ENCODE data around the gene GUCA2B.

GUCA2B gene

GRCh38 chr1:42130061-42130660 is 23.0 kb upstream of the GUCA2B start:
- no peaks in the 10 kb centered on the region for H3K79me1 ChIP-seq (ENCODE audit: low read depth, low read length)
- H3K4me2 ChIP-seq (ENCODE audit: insufficient read depth, low read length, poor library complexity, severe bottlenecking) = no peak overlapping the region
- peaks cover 0 to 3% of the 10 kb centered on the region in 2 donors for H3K4me1 ChIP-seq (ENCODE audit: control insufficient read depth in 2 of 2, insufficient read depth in 1 of 2, low read depth in 1 of 2, low read length in 2 of 2)
- H3K27me3 ChIP-seq (ENCODE audit: control insufficient read depth in 3 of 3, insufficient read depth in 3 of 3, low read depth in 1 of 3, low read length in 3 of 3) = peaks cover 0 to 12% (median 0%) of the 10 kb centered on the region in 3 experiments
- H3K4ac ChIP-seq (ENCODE audit: low read length) = no peak overlapping the region
- no peak overlapping the region for H2BK5ac ChIP-seq (ENCODE audit: low read length)
- DNase-seq (ENCODE audit: low spot score) = no peak
- H3K18ac ChIP-seq (ENCODE audit: low read length) = no peak overlapping the region
- no peaks in the 10 kb centered on the region for H3K36me3 ChIP-seq (replicated peaks in 1 of 2; ENCODE audit: control insufficient read depth in 2 of 2, insufficient read depth in 2 of 2, low read length in 2 of 2)
- no peak overlapping the region for H2BK15ac ChIP-seq (ENCODE audit: low read length)
- no peak overlapping the region for H2AFZ ChIP-seq (ENCODE audit: low read length)
- H3K14ac ChIP-seq (ENCODE audit: low read length) = no peak overlapping the region
- no peak overlapping the region for H4K91ac ChIP-seq (ENCODE audit: low read depth, low read length, poor library complexity)
- WGBS, 2 donors (ENCODE audit: extremely low coverage in 2 of 2, insufficient read length in 2 of 2, insufficient replicate concordance in 1 of 2) = no CpG with 5 or more reads among the region's 5 CpGs
- no peak overlapping the region for H2BK120ac ChIP-seq (ENCODE audit: low read depth, low read length)
- H3K23ac ChIP-seq (ENCODE audit: low read depth, low read length, poor library complexity) = no peak overlapping the region
- no peak overlapping the region for H3K9ac ChIP-seq (ENCODE audit: low read depth, low read length, poor library complexity)
- no peak overlapping the region for H2AK5ac ChIP-seq (ENCODE audit: low read depth, low read length)
- H3K9me3 ChIP-seq (replicated peaks in 1 of 2; ENCODE audit: control insufficient read depth in 2 of 2, insufficient read depth in 1 of 2, low read depth in 1 of 2, low read length in 2 of 2) = no peaks in the 10 kb centered on the region
- H3K27ac ChIP-seq (replicated peaks; ENCODE audit: low read length) = no peak overlapping the region
- H3K4me3 ChIP-seq (ENCODE audit: low read length in 2 of 2) = no peak overlapping the region
- H2BK12ac ChIP-seq (ENCODE audit: low read length) = no peak overlapping the region
- H4K8ac ChIP-seq (ENCODE audit: low read depth, low read length) = no peak overlapping the region

GRCh38 chr1:42133390-42133789 is 19.8 kb upstream of the GUCA2B start:
- H3K27me3 ChIP-seq (ENCODE audit: control insufficient read depth in 3 of 3, insufficient read depth in 3 of 3, low read depth in 1 of 3, low read length in 3 of 3) = peaks cover 0 to 10% (median 0%) of the 10 kb centered on the region in 3 experiments
- no peak overlapping the region for H2BK15ac ChIP-seq (ENCODE audit: low read length)
- H2BK120ac ChIP-seq (ENCODE audit: low read depth, low read length) = no peak overlapping the region
- no peak overlapping the region for H2AK5ac ChIP-seq (ENCODE audit: low read depth, low read length)
- no peak overlapping the region for H2AFZ ChIP-seq (ENCODE audit: low read length)
- no peak overlapping the region for H4K91ac ChIP-seq (ENCODE audit: low read depth, low read length, poor library complexity)
- no peak for DNase-seq (ENCODE audit: low spot score)
- H3K4me1 ChIP-seq (ENCODE audit: control insufficient read depth in 2 of 2, insufficient read depth in 1 of 2, low read depth in 1 of 2, low read length in 2 of 2) = peaks cover 5 to 9% of the 10 kb centered on the region in 2 donors
- no peaks in the 10 kb centered on the region for H3K36me3 ChIP-seq (replicated peaks in 1 of 2; ENCODE audit: control insufficient read depth in 2 of 2, insufficient read depth in 2 of 2, low read length in 2 of 2)
- no peak overlapping the region for H4K8ac ChIP-seq (ENCODE audit: low read depth, low read length)
- no peaks in the 10 kb centered on the region for H3K9me3 ChIP-seq (replicated peaks in 1 of 2; ENCODE audit: control insufficient read depth in 2 of 2, insufficient read depth in 1 of 2, low read depth in 1 of 2, low read length in 2 of 2)
- no peaks in the 10 kb centered on the region for H3K79me1 ChIP-seq (ENCODE audit: low read depth, low read length)
- WGBS, 2 donors (ENCODE audit: extremely low coverage in 2 of 2, insufficient read length in 2 of 2, insufficient replicate concordance in 1 of 2) = no CpG with 5 or more reads among the region's 5 CpGs
- H3K4me3 ChIP-seq (ENCODE audit: low read length in 2 of 2) = no peak overlapping the region
- no peak overlapping the region for H3K18ac ChIP-seq (ENCODE audit: low read length)
- H2BK5ac ChIP-seq (ENCODE audit: low read length) = no peak overlapping the region
- H3K9ac ChIP-seq (ENCODE audit: low read depth, low read length, poor library complexity) = no peak overlapping the region
- H2BK12ac ChIP-seq (ENCODE audit: low read length) = no peak overlapping the region
- H3K23ac ChIP-seq (ENCODE audit: low read depth, low read length, poor library complexity) = no peak overlapping the region
- no peak overlapping the region for H3K4me2 ChIP-seq (ENCODE audit: insufficient read depth, low read length, poor library complexity, severe bottlenecking)
- no peak overlapping the region for H3K4ac ChIP-seq (ENCODE audit: low read length)
- H3K27ac ChIP-seq (replicated peaks; ENCODE audit: low read length) = no peak overlapping the region
- H3K14ac ChIP-seq (ENCODE audit: low read length) = no peak overlapping the region

GRCh38 chr1:42133809-42134526 is 19.2 kb upstream of the GUCA2B start:
- H3K23ac ChIP-seq (ENCODE audit: low read depth, low read length, poor library complexity) = no peak overlapping the region
- WGBS, 2 donors (ENCODE audit: extremely low coverage in 2 of 2, insufficient read length in 2 of 2, insufficient replicate concordance in 1 of 2) = no CpG with 5 or more reads among the region's 10 CpGs
- H3K36me3 ChIP-seq (replicated peaks in 1 of 2; ENCODE audit: control insufficient read depth in 2 of 2, insufficient read depth in 2 of 2, low read length in 2 of 2) = no peaks in the 10 kb centered on the region
- no peak overlapping the region for H2AFZ ChIP-seq (ENCODE audit: low read length)
- no peak overlapping the region for H2BK120ac ChIP-seq (ENCODE audit: low read depth, low read length)
- H3K18ac ChIP-seq (ENCODE audit: low read length) = no peak overlapping the region
- H2BK12ac ChIP-seq (ENCODE audit: low read length) = no peak overlapping the region
- H4K8ac ChIP-seq (ENCODE audit: low read depth, low read length) = no peak overlapping the region
- no peak overlapping the region for H3K4me2 ChIP-seq (ENCODE audit: insufficient read depth, low read length, poor library complexity, severe bottlenecking)
- H3K4ac ChIP-seq (ENCODE audit: low read length) = no peak overlapping the region
- H2BK15ac ChIP-seq (ENCODE audit: low read length) = no peak overlapping the region
- H3K27me3 ChIP-seq (ENCODE audit: control insufficient read depth in 3 of 3, insufficient read depth in 3 of 3, low read depth in 1 of 3, low read length in 3 of 3) = peaks cover 0 to 10% (median 0%) of the 10 kb centered on the region in 3 experiments
- no peak overlapping the region for H3K14ac ChIP-seq (ENCODE audit: low read length)
- H3K9ac ChIP-seq (ENCODE audit: low read depth, low read length, poor library complexity) = no peak overlapping the region
- no peaks in the 10 kb centered on the region for H3K79me1 ChIP-seq (ENCODE audit: low read depth, low read length)
- no peak overlapping the region for H2AK5ac ChIP-seq (ENCODE audit: low read depth, low read length)
- H3K4me3 ChIP-seq (ENCODE audit: low read length in 2 of 2) = no peak overlapping the region
- H3K4me1 ChIP-seq (ENCODE audit: control insufficient read depth in 2 of 2, insufficient read depth in 1 of 2, low read depth in 1 of 2, low read length in 2 of 2) = peaks cover 2 to 9% of the 10 kb centered on the region in 2 donors
- no peak overlapping the region for H2BK5ac ChIP-seq (ENCODE audit: low read length)
- H3K9me3 ChIP-seq (replicated peaks in 1 of 2; ENCODE audit: control insufficient read depth in 2 of 2, insufficient read depth in 1 of 2, low read depth in 1 of 2, low read length in 2 of 2) = no peaks in the 10 kb centered on the region
- DNase-seq (ENCODE audit: low spot score) = no peak
- no peak overlapping the region for H3K27ac ChIP-seq (replicated peaks; ENCODE audit: low read length)
- no peak overlapping the region for H4K91ac ChIP-seq (ENCODE audit: low read depth, low read length, poor library complexity)

GRCh38 chr1:42135426-42135825 is 17.8 kb upstream of the GUCA2B start:
- Histone ChIP-seq H3K36me3 (replicated peaks in 1 of 2; ENCODE audit: control insufficient read depth in 2 of 2, insufficient read depth in 2 of 2, low read length in 2 of 2) (no peaks in the 10 kb centered on the region), H3K23ac (ENCODE audit: low read depth, low read length, poor library complexity) (no peak overlapping the region), H2BK12ac (ENCODE audit: low read length) (no peak overlapping the region), H2AFZ (ENCODE audit: low read length) (no peak overlapping the region), H3K14ac (ENCODE audit: low read length) (no peak overlapping the region), H3K4me2 (ENCODE audit: insufficient read depth, low read length, poor library complexity, severe bottlenecking) (no peak overlapping the region), H3K9me3 (replicated peaks in 1 of 2; ENCODE audit: control insufficient read depth in 2 of 2, insufficient read depth in 1 of 2, low read depth in 1 of 2, low read length in 2 of 2) (no peaks in the 10 kb centered on the region), H3K4me1 (ENCODE audit: control insufficient read depth in 2 of 2, insufficient read depth in 1 of 2, low read depth in 1 of 2, low read length in 2 of 2) (peaks cover 2 to 9% of the 10 kb centered on the region in 2 donors), H3K4ac (ENCODE audit: low read length) (no peak overlapping the region), H3K9ac (ENCODE audit: low read depth, low read length, poor library complexity) (no peak overlapping the region), H3K18ac (ENCODE audit: low read length) (no peak overlapping the region), H3K27me3 (ENCODE audit: control insufficient read depth in 3 of 3, insufficient read depth in 3 of 3, low read depth in 1 of 3, low read length in 3 of 3) (peaks cover 0 to 2% (median 0%) of the 10 kb centered on the region in 3 experiments), H3K4me3 (ENCODE audit: low read length in 2 of 2) (no peak overlapping the region), H3K79me1 (ENCODE audit: low read depth, low read length) (no peaks in the 10 kb centered on the region), H4K91ac (ENCODE audit: low read depth, low read length, poor library complexity) (no peak overlapping the region), H2BK5ac (ENCODE audit: low read length) (no peak overlapping the region), H3K27ac (replicated peaks; ENCODE audit: low read length) (no peak overlapping the region), H2BK120ac (ENCODE audit: low read depth, low read length) (no peak overlapping the region), H4K8ac (ENCODE audit: low read depth, low read length) (no peak overlapping the region), H2AK5ac (ENCODE audit: low read depth, low read length) (no peak overlapping the region), H2BK15ac (ENCODE audit: low read length) (no peak overlapping the region)
- DNase-seq (ENCODE audit: low spot score) = no peak
- no CpG with 5 or more reads among the region's 3 CpGs for WGBS, 2 donors (ENCODE audit: extremely low coverage in 2 of 2, insufficient read length in 2 of 2, insufficient replicate concordance in 1 of 2)

Data from neuronal stem cell (in vitro differentiated cells).